GM12864 (cell line): Measurements from ENCODE around the gene CD69.

Experiments used
- DNase-seq: peaks from one replicate; pipeline ENCODE4 v3.0.0-alpha.2; 2011; ENCODE audit warnings: low read depth
- H3K4me3 ChIP-seq: 2 replicates; pipeline ENCODE4 v1.5.1; 2011; ENCODE audit warnings: mild to moderate bottlenecking, low read depth, low read length, control low read depth
- TF ChIP-seq, protein P1 (sequence below): IDR thresholded peaks from 2 replicates; pipeline ENCODE4 v1.5.1; 2011; ENCODE audit warnings: low read depth, mild to moderate bottlenecking, moderate library complexity, low read length, control low read depth, inconsistent platforms; ENCODE audit errors: missing control alignments

CD69 gene

DNA sequence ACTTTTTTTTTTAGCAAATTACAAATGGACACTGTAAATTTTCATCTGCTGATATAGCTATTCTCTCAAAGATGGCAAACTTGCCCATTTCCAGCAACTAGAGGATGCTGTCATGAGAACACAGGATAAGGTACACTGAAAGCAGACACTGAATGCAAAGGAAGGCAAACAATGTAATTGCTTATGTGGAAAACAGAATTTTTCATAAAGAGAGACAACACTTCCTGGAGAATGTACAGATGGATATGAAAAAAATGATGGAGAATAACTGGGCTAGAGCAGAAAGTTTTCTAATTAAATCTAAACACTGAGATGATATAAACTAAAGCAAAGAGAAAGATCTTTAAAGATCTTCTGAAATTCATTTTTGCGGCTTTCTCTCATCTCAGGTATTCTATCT, 581 bp downstream of the CD69 start:
- TF ChIP-seq, protein P1, sequence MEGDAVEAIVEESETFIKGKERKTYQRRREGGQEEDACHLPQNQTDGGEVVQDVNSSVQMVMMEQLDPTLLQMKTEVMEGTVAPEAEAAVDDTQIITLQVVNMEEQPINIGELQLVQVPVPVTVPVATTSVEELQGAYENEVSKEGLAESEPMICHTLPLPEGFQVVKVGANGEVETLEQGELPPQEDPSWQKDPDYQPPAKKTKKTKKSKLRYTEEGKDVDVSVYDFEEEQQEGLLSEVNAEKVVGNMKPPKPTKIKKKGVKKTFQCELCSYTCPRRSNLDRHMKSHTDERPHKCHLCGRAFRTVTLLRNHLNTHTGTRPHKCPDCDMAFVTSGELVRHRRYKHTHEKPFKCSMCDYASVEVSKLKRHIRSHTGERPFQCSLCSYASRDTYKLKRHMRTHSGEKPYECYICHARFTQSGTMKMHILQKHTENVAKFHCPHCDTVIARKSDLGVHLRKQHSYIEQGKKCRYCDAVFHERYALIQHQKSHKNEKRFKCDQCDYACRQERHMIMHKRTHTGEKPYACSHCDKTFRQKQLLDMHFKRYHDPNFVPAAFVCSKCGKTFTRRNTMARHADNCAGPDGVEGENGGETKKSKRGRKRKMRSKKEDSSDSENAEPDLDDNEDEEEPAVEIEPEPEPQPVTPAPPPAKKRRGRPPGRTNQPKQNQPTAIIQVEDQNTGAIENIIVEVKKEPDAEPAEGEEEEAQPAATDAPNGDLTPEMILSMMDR: no peak
- no peak for DNase-seq
- peak overlapping the region; percentile 61 for H3K4me3 ChIP-seq

DNA sequence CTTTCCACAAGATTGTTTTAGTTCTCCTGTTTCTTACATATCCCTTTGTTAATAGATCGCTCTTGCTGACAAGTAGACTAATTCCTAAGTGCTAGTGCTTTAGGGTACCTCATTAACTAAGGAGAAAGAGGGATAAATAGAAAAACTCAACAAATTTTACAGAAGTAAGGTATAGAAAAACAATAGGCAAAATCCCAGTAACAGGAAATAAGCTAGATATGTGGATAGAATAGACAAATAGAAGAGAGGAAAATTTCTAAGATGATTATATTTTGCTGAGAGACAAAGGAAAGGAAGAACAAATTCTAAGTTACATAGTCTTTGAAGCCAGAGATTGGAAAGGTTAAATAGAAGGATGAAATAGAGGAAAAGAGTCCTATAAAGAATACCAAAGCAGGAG, 1.0 kb downstream of the CD69 start:
- TF ChIP-seq, protein P1: no peak
- peak overlapping the region; percentile 61 for H3K4me3 ChIP-seq
- DNase-seq: no peak

DNA sequence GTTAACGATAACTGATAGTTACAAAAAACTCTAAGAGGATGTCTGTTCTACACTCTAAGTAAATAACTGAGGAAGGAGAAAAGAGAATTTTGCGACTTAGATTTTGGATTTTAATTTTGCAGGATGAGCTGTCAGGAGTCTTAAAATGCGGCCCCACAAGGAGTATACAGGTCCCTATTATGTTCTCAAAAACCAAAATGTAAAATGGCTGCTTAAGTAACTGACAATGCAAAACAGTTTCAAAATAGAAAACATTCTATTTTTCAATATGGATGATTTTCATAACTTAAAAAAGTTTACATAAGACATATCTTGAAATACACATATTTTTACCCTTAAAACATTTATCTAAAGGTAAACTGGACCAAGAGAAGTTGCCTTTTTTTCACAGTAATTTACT, 2.6 kb downstream of the CD69 start:
- H3K4me3 ChIP-seq: peak overlapping the region; percentile 61

DNA sequence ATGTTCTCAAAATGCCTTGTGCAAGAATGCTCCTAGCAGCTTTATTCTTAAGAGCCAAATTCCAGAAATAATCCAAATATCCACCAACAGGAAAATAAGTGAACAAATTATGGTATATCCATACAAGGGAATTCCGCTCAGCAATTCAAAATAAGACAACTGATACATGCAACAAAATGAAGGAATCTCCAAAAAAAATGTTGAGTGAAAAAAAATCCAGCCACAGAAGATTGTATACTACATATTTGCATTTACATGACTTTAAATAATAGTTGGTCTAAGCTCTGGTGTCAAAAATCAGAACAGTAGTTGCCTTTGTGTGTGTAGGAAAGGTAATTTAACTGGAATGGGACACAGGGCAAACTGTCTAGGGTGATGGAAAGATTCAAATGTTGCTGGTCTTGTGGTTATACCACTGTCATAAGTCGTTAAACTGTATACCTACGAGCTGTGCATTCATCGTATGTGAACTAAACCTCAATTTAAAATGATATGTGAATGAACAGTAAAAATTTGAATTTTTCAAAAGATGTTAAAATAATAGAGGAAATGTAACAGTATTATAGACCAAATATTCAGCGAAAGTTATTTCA, 3.2 kb downstream of the CD69 start:
- TF ChIP-seq, protein P1: no peak
- no peak for DNase-seq
- peak overlapping the region; percentile 6; the same call in 1 of the 2 replicates for H3K4me3 ChIP-seq

More for the DNA sequence above, 2.6 kb downstream of the CD69 start:
- TF ChIP-seq, protein P1: no peak
- no peak for DNase-seq

DNA sequence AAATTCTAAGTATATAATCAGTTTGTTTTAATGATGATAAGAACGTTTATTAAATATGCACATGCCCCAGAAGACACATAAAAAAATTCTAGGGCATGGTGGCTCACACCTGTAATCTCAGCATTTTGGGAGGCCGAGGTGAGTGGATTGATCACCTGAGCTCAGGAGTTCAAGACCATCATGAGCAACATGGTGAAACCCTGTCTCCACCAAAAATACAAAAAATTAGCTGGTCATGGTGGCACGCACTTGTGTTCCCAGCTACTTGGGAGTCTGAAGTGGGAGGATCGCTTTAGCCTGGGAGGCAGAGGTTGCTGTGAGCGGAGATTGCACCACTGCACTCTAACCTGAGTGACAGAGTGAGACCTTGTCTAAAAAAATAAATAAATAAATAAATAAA, 4.0 kb downstream of the CD69 start:
- TF ChIP-seq, protein P1: no peak
- no peak for DNase-seq
- H3K4me3 ChIP-seq: no peak overlapping the region

DNA sequence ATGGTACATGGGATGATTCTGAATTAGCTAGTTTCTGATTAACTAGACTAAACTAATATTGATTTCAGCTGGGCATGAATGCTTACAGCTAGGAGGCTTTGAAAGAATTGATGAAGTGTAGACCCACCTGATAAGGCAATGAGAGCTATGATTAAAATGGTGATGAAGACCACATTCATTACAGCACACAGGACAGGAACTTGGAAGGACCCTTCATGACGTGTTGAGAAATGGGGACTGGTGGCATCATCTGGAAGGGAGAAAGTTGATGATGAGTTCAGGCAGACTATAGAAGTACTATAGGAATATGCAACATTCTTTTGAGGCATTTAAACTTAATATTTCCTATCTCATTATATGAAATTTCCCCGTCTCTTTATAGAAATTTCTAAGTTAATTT, 4.5 kb downstream of the CD69 start:
- no peak overlapping the region for H3K4me3 ChIP-seq
- TF ChIP-seq, protein P1: no peak
- DNase-seq: no peak

DNA sequence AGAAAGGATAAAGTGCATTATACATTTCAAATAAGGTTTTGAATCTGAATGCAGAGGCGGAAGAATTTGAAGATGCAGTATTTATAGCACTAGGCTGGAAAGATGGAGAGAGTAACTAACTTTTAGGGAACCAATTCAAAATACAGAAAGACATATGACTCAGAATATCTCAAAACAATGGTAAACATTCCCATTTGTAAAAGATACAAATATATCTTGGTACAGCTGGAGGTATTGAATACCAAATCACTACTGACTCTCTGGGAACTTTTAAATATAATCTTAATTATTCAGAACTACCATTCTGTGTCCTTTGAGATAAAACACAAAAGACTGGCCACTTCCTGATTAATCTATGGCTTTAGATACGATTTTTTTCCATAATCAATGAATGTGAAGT, 5.1 kb downstream of the CD69 start:
- no peak overlapping the region for H3K4me3 ChIP-seq
- DNase-seq: no peak
- TF ChIP-seq, protein P1: no peak
